Caco-2 (cell line): ENCODE results near the gene HERC2. TPM values are rescaled to one million over a fixed set of nuclear protein-coding genes. Genes with fewer than 3 reads are reported as not detected.
"Not testable (repeated sequence)": the region's sequence is repeated elsewhere in the genome, so short reads cannot be mapped to it uniquely, and the experiment has no call there.

ENCODE experiments used
- BruUV-seq: library from RNA; stranded (reverse); fragments of 400-500 nt; replicated peaks from 2 replicates; lab custom pipeline; 2021; lab: Mats Ljungman, UMichigan
- CTCF ChIA-PET: fragments of 300-600 bp; sonication (Branson Sonifier 250); formaldehyde crosslinking; loops from one replicate; lab custom pipeline; 2022; ENCODE audit warnings: antibody characterized with exemption; lab: Charles Lee
- POLR2A ChIA-PET: fragments of 300-600 bp; sonication (Branson Sonifier 250); formaldehyde crosslinking; loops from one replicate; lab custom pipeline; 2022; ENCODE audit warnings: antibody characterized with exemption; lab: Charles Lee
- DNase-seq, 2 experiments: peaks; one replicate each; pipeline versions ENCODE4 v3.0.0 to v3.0.0-alpha.2; 2020 to 2022
- H3K27me3 ChIP-seq: replicated peaks from 2 replicates; pipeline ENCODE4 v1.6.0; 2011; ENCODE audit warnings: low read length; ENCODE audit not compliant: control insufficient read depth, insufficient read depth
- H3K36me3 ChIP-seq: 2 replicates; pipeline ENCODE4 v1.5.1; 2011; ENCODE audit warnings: low read length; ENCODE audit not compliant: control insufficient read depth, insufficient read depth
- H3K4me1 ChIP-seq: fragments of 250-450 bp; sonication (Bioruptor Pico); 2 replicates; pipeline ENCODE4 v1.5.1; 2020; ENCODE audit warnings: mild to moderate bottlenecking
- H3K4me3 ChIP-seq: 2 replicates; pipeline ENCODE4 v1.5.1; 2011; ENCODE audit warnings: low read depth, mild to moderate bottlenecking, control low read depth, low read length
- H3K9me3 ChIP-seq: fragments of 250-450 bp; sonication (Bioruptor Pico); 2 replicates; pipeline ENCODE4 v1.5.1; 2020; ENCODE audit warnings: mild to moderate bottlenecking, moderate library complexity
- H3K27ac Mint-ChIP-seq: one replicate; pipeline ENCODE4 v1.8.0; 2022; ENCODE audit warnings: mixed read lengths; ENCODE audit not compliant: unreplicated experiment
- H3K27me3 Mint-ChIP-seq: one replicate; pipeline ENCODE4 v1.8.0; 2022; ENCODE audit warnings: mixed read lengths; ENCODE audit not compliant: insufficient read depth, unreplicated experiment
- H3K36me3 Mint-ChIP-seq: one replicate; pipeline ENCODE4 v1.8.0; 2022; ENCODE audit warnings: mild to moderate bottlenecking, mixed read lengths; ENCODE audit not compliant: insufficient read depth, unreplicated experiment
- H3K4me1 Mint-ChIP-seq: one replicate; pipeline ENCODE4 v1.8.0; 2022; ENCODE audit warnings: low read depth, mixed read lengths; ENCODE audit not compliant: unreplicated experiment
- H3K4me3 Mint-ChIP-seq: one replicate; pipeline ENCODE4 v1.8.0; 2022; ENCODE audit warnings: mild to moderate bottlenecking, moderate library complexity, mixed read lengths; ENCODE audit not compliant: unreplicated experiment
- H3K9me3 Mint-ChIP-seq: one replicate; pipeline ENCODE4 v1.8.0; 2022; ENCODE audit warnings: mixed read lengths; ENCODE audit not compliant: unreplicated experiment
- intact Hi-C: fragments of 100-400 bp; cut with micrococcal nuclease; formaldehyde crosslinking; loops from one replicate; pipeline ENCODE4 v1.10.0; 2022; ENCODE audit not compliant: unreplicated experiment
- total RNA-seq: library from RNA; stranded (reverse); gene quantifications from 2 replicates; pipeline ENCODE4 v1.2.3, GENCODE V29; 2022
- TF ChIP-seq, protein P1 (sequence below), 2 experiments: fragments of 200-600 bp in 1 of 2; IDR thresholded peaks; 1 replicate in 1 of 2; 2 replicates in 1 of 2; pipeline versions ENCODE4 v1.5.1 to v1.8.0; 2011 to 2022; ENCODE audit warnings: antibody characterized with exemption in 1 of 2, control low read depth in 1 of 2, inconsistent platforms in 1 of 2, low read depth in 1 of 2, low read length in 1 of 2, mild to moderate bottlenecking in 1 of 2, moderate library complexity in 1 of 2; ENCODE audit not compliant: insufficient read depth in 1 of 2, severe bottlenecking in 1 of 2, unreplicated experiment in 1 of 2

HERC2 gene
- total RNA-seq, 1 experiment from 2014 or later: 76.9 TPM

GRCh38 chr15:28196581-28196980 is 125.4 kb downstream of the HERC2 start:
- peaks cover 61% of the 10 kb centered on the region for H3K36me3 Mint-ChIP-seq
- H3K27me3 ChIP-seq, H3K36me3 ChIP-seq, BruUV-seq, H3K4me1 Mint-ChIP-seq, CTCF ChIA-PET, POLR2A ChIA-PET, H3K4me1 ChIP-seq, H3K4me3 ChIP-seq, H3K27me3 Mint-ChIP-seq, H3K9me3 Mint-ChIP-seq, H3K4me3 Mint-ChIP-seq, intact Hi-C loops, DNase-seq, H3K27ac Mint-ChIP-seq, H3K9me3 ChIP-seq: not testable (repeated sequence)

GRCh38 chr15:28192772-28193171 is 129.2 kb downstream of the HERC2 start:
- Mint-ChIP-seq H3K4me3 (no peak overlapping the region), H3K36me3 (peaks cover 48% of the 10 kb centered on the region), H3K27me3 (no peaks in the 10 kb centered on the region), H3K27ac (no peak overlapping the region), H3K9me3 (no peaks in the 10 kb centered on the region), H3K4me1 (no peaks in the 10 kb centered on the region)
- Histone ChIP-seq H3K36me3 (no peaks in the 10 kb centered on the region; the same call in 1 of the 2 replicates), H3K9me3 (no peaks in the 10 kb centered on the region), H3K4me1 (no peaks in the 10 kb centered on the region), H3K27me3 (no peaks in the 10 kb centered on the region), H3K4me3 (no peak overlapping the region)
- no peak for DNase-seq
- CTCF ChIA-PET: no interaction called here
- intact Hi-C loops: no loop called here
- TF ChIP-seq, protein P1, sequence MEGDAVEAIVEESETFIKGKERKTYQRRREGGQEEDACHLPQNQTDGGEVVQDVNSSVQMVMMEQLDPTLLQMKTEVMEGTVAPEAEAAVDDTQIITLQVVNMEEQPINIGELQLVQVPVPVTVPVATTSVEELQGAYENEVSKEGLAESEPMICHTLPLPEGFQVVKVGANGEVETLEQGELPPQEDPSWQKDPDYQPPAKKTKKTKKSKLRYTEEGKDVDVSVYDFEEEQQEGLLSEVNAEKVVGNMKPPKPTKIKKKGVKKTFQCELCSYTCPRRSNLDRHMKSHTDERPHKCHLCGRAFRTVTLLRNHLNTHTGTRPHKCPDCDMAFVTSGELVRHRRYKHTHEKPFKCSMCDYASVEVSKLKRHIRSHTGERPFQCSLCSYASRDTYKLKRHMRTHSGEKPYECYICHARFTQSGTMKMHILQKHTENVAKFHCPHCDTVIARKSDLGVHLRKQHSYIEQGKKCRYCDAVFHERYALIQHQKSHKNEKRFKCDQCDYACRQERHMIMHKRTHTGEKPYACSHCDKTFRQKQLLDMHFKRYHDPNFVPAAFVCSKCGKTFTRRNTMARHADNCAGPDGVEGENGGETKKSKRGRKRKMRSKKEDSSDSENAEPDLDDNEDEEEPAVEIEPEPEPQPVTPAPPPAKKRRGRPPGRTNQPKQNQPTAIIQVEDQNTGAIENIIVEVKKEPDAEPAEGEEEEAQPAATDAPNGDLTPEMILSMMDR (IDR thresholded peaks at IDR 0.05; ENCODE audit: insufficient read depth in 1 of 2, low read depth in 1 of 2, low read length in 1 of 2, severe bottlenecking in 1 of 2, unreplicated experiment in 1 of 2): no peak
- POLR2A ChIA-PET: no interaction called here
- no TSS peak for BruUV-seq

DNA sequence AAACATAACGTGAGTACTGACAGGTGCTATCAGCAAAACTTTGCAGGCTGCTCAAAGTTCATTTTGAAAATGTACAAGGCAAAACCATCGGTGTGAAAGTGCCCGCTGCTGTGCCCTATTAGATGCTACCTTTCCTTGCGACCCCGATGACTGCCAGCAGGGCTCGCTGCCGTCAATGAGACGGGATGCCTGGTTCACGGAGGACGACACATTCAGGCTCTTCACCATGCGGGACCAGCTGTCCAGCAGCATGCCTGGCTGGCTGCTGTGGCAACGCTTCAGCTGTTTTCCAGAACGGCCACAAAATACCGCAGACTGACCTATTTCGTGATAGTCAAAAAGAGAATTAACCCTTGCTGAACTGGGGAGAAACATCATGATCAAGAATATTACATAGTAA is 130.1 kb downstream of the HERC2 start:
- no TSS peak for BruUV-seq
- H3K27ac Mint-ChIP-seq: no peak overlapping the region
- ChIA-PET POLR2A (no interaction called here), CTCF (interaction anchor here (0.6 kb wide), 1 partner anchor 32 kb away, joined by 5 read pairs; no protein-coding TSS in a partner anchor)
- H3K4me1 ChIP-seq: no peaks in the 10 kb centered on the region
- H3K36me3 Mint-ChIP-seq: peaks cover 58% of the 10 kb centered on the region
- no peaks in the 10 kb centered on the region for H3K4me1 Mint-ChIP-seq
- TF ChIP-seq, protein P1 (IDR thresholded peaks at IDR 0.05; ENCODE audit: insufficient read depth in 1 of 2, low read depth in 1 of 2, low read length in 1 of 2, severe bottlenecking in 1 of 2, unreplicated experiment in 1 of 2): no peak
- peak in 1 of 2 experiments; percentile 10 for DNase-seq
- H3K36me3 ChIP-seq: no peaks in the 10 kb centered on the region; the same call in 1 of the 2 replicates
- intact Hi-C loops: no loop called here
- H3K4me3 Mint-ChIP-seq: no peak overlapping the region
- no peak overlapping the region for H3K4me3 ChIP-seq
- H3K9me3 ChIP-seq: no peaks in the 10 kb centered on the region
- H3K9me3 Mint-ChIP-seq: no peaks in the 10 kb centered on the region
- no peaks in the 10 kb centered on the region for H3K27me3 Mint-ChIP-seq
- H3K27me3 ChIP-seq: no peaks in the 10 kb centered on the region
